ENCODE measurements around the gene SLC46A3.

GRCh38 chr13:28651810-28652401 is 66.9 kb downstream of the SLC46A3 start:
- TF ChIP-seq NFRKB (IDR thresholded peaks at IDR 0.05) (no peak), SP1 (IDR thresholded peaks at IDR 0.05) (no peak), ARNT (IDR thresholded peaks at IDR 0.05) (no peak), SUZ12 (IDR thresholded peaks at IDR 0.05) (no peak), ELF4 (IDR thresholded peaks at IDR 0.05) (no peak), FOXA1 (IDR thresholded peaks at IDR 0.05) (no peak), BHLHE40 (IDR thresholded peaks at IDR 0.05; ENCODE audit: borderline replicate concordance) (no peak), TARDBP (IDR thresholded peaks at IDR 0.05) (no peak), HDGF (IDR thresholded peaks at IDR 0.05; ENCODE audit: borderline replicate concordance) (no peak), ZNF384 (IDR thresholded peaks at IDR 0.05) (no peak), FOXK2 (IDR thresholded peaks at IDR 0.05) (no peak), LEF1 (IDR thresholded peaks at IDR 0.05; ENCODE audit: borderline replicate concordance) (no peak), CTBP1 (IDR thresholded peaks at IDR 0.05; ENCODE audit: borderline replicate concordance) (no peak), FOXM1 (IDR thresholded peaks at IDR 0.05; ENCODE audit: borderline replicate concordance) (no peak)

Data from HEK293T (cell line).